Measurements from ENCODE around the gene TENM4.

TENM4 gene

GRCh38 chr11:79363256-79363655, 77.6 kb downstream of the TENM4 start:
- Histone ChIP-seq H3K36me3 (no peaks in the 10 kb centered on the region), H3K4me1 (no peaks in the 10 kb centered on the region), H3K9me3 (no peaks in the 10 kb centered on the region), H3K27me3 (no peaks in the 10 kb centered on the region), H3K4me3 (no peak overlapping the region), H3K27ac (no peak overlapping the region)
- intact Hi-C loops (cut with DNase I; ENCODE audit: low total_unique reads): no loop called here
- no peak for DNase-seq
- TF ChIP-seq, protein P1, sequence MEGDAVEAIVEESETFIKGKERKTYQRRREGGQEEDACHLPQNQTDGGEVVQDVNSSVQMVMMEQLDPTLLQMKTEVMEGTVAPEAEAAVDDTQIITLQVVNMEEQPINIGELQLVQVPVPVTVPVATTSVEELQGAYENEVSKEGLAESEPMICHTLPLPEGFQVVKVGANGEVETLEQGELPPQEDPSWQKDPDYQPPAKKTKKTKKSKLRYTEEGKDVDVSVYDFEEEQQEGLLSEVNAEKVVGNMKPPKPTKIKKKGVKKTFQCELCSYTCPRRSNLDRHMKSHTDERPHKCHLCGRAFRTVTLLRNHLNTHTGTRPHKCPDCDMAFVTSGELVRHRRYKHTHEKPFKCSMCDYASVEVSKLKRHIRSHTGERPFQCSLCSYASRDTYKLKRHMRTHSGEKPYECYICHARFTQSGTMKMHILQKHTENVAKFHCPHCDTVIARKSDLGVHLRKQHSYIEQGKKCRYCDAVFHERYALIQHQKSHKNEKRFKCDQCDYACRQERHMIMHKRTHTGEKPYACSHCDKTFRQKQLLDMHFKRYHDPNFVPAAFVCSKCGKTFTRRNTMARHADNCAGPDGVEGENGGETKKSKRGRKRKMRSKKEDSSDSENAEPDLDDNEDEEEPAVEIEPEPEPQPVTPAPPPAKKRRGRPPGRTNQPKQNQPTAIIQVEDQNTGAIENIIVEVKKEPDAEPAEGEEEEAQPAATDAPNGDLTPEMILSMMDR (IDR thresholded peaks at IDR 0.05): no peak

- H3K4me3 ChIP-seq: no peak overlapping the region
- no peaks in the 10 kb centered on the region for H3K4me1 ChIP-seq
- TF ChIP-seq, protein P1 (IDR thresholded peaks at IDR 0.05): no peak
- H3K27me3 ChIP-seq: no peaks in the 10 kb centered on the region
- H3K9me3 ChIP-seq: no peaks in the 10 kb centered on the region
- intact Hi-C loops (cut with DNase I; ENCODE audit: low total_unique reads): no loop called here
- no peak for DNase-seq
- no peak overlapping the region for H3K27ac ChIP-seq
- no peaks in the 10 kb centered on the region for H3K36me3 ChIP-seq
Measured at GRCh38 chr11:79362821-79363220, 78.0 kb downstream of the TENM4 start.

- DNase-seq: no peak
- intact Hi-C loops (cut with DNase I; ENCODE audit: low total_unique reads): no loop called here
- Histone ChIP-seq H3K4me1 (no peaks in the 10 kb centered on the region), H3K27me3 (no peaks in the 10 kb centered on the region), H3K9me3 (no peaks in the 10 kb centered on the region), H3K36me3 (no peaks in the 10 kb centered on the region), H3K4me3 (no peak overlapping the region), H3K27ac (no peak overlapping the region)
- TF ChIP-seq, protein P1 (IDR thresholded peaks at IDR 0.05): no peak
Measured at GRCh38 chr11:79362206-79362757, 78.5 kb downstream of the TENM4 start.

- H3K9me3 ChIP-seq: no peaks in the 10 kb centered on the region
- TF ChIP-seq, protein P1 (IDR thresholded peaks at IDR 0.05): no peak
- intact Hi-C loops (cut with DNase I; ENCODE audit: low total_unique reads): no loop called here
- H3K36me3 ChIP-seq: no peaks in the 10 kb centered on the region
- peaks cover 0 to 10% (median 0%) of the 10 kb centered on the region in 4 donors for H3K4me1 ChIP-seq
- no peaks in the 10 kb centered on the region for H3K27me3 ChIP-seq
- no peak overlapping the region for H3K27ac ChIP-seq
- DNase-seq: no peak
- no peak overlapping the region for H3K4me3 ChIP-seq
Measured at GRCh38 chr11:79358258-79358657, 82.6 kb downstream of the TENM4 start.

- DNase-seq: no peak
- TF ChIP-seq, protein P1 (IDR thresholded peaks at IDR 0.05): no peak
- H3K9me3 ChIP-seq: no peaks in the 10 kb centered on the region
- intact Hi-C loops (cut with DNase I; ENCODE audit: low total_unique reads): no loop called here
- no peak overlapping the region for H3K27ac ChIP-seq
- H3K36me3 ChIP-seq: no peaks in the 10 kb centered on the region
- no peaks in the 10 kb centered on the region for H3K27me3 ChIP-seq
- H3K4me3 ChIP-seq: no peak overlapping the region
- H3K4me1 ChIP-seq: peaks cover 0 to 10% (median 0%) of the 10 kb centered on the region in 4 donors
Measured at GRCh38 chr11:79353706-79354105, 87.1 kb downstream of the TENM4 start.

GRCh38 chr11:79352349-79352703, 88.5 kb downstream of the TENM4 start:
- no peak overlapping the region for H3K27ac ChIP-seq
- no peak for DNase-seq
- H3K27me3 ChIP-seq: no peaks in the 10 kb centered on the region

More at GRCh38 chr11:79352349-79352703, 88.5 kb downstream of the TENM4 start:
- no peaks in the 10 kb centered on the region for H3K9me3 ChIP-seq
- TF ChIP-seq, protein P1 (IDR thresholded peaks at IDR 0.05): no peak
- H3K4me3 ChIP-seq: no peak overlapping the region
- intact Hi-C loops (cut with DNase I; ENCODE audit: low total_unique reads): no loop called here
- H3K4me1 ChIP-seq: peaks cover 0 to 10% (median 0%) of the 10 kb centered on the region in 4 donors
- H3K36me3 ChIP-seq: no peaks in the 10 kb centered on the region
